GM18499 (cell line): Measurements from ENCODE around the gene CLPTM1L.
A peak's percentile ranks its signal among the peaks of the same experiment; 100 is the strongest.
"Not testable (repeated sequence)": the region's sequence is repeated elsewhere in the genome, so short reads cannot be mapped to it uniquely, and the experiment has no call there.

Source experiments
- ATAC-seq: cut with Tn5 transposase; IDR thresholded peaks from one replicate; pipeline ENCODE4 v1.9.1; 2021; ENCODE audit warnings: moderate number of reproducible peaks; ENCODE audit not compliant: insufficient read depth, unreplicated experiment

CLPTM1L gene

GRCh38 chr5:1381370-1382247, 36.7 kb upstream of the CLPTM1L start:
- no peak for ATAC-seq

DNA sequence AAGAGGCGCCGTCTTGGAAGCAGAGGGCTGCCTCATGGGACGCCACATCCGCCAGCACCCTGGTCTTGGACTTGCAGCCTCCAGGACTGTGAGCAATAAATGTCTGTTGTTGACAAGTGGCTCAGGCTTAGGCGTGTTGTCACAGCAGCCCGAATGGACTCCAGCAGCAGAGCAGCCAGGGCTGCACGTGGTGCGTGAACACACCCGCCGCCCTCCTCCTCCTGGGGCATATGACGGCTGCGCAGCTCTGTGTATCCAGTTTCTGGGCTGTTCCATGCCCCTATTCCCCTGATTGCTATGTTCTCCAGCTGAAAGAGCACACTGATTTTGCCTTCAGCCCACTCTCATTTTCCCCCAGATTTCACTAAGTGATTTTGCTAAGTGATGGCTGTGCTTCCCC, 36.0 kb upstream of the CLPTM1L start:
- no peak for ATAC-seq

GRCh38 chr5:1380011-1380817, 35.3 kb upstream of the CLPTM1L start:
- ATAC-seq: peak; percentile 51

DNA sequence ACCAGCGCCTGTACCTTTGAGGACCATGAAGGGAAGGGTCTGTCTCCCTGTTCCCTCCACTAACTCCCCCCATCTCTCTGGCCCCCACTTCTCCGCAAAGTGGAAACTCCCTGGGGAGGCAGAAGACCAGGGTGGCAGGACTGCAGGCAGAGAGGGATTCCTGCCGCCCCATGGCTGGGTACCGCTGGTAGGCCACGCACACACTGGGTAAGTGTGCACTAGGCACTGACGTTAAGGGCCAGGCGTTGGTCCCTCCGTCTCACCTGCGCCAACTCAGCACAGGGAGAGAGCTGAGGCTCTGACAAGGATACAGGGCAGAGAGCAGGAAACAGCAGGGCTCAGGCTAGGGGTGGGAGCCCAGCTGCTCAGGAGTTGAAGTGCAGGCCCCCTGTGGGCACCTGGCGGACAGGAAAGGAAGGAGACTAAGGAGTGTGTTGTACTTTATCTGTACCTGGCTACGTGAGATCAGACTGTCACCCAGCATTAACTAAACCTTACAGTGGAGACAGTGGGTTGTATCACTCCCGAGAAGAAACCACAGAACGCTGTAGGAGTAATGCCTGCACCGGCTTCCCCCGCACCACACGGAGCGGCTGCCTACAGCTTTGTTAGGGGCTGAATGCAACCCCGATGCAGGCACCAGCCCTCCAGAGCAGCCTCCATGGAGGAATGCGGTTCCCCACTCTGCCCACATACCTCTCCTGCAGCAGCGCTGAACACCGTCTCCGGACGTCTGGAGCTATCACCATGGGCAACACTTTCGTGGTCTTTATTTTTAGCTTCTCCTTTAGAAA, 34.2 kb upstream of the CLPTM1L start:
- ATAC-seq: no peak

DNA sequence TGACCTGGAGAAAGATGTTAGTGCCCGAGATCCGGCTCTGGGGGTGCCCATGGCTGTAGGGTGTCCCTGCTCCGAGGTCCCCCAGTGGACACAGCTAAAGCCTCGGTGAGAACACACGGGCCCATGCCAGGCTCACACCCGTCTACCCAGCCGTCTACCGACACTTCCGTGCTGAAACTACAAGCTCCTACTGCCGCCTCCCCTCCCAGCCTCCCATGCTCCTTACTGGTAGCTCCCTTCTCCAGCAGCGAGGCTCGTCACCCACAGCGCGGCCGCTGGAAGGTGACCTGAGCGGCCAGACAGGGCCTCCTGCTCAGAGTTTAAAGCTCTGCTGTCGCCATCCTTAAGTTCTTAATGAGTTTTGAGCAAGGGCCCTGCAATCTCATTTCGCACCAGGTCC, 33.2 kb upstream of the CLPTM1L start:
- ATAC-seq: no peak

GRCh38 chr5:1376981-1377380, 32.1 kb upstream of the CLPTM1L start:
- no peak for ATAC-seq

DNA sequence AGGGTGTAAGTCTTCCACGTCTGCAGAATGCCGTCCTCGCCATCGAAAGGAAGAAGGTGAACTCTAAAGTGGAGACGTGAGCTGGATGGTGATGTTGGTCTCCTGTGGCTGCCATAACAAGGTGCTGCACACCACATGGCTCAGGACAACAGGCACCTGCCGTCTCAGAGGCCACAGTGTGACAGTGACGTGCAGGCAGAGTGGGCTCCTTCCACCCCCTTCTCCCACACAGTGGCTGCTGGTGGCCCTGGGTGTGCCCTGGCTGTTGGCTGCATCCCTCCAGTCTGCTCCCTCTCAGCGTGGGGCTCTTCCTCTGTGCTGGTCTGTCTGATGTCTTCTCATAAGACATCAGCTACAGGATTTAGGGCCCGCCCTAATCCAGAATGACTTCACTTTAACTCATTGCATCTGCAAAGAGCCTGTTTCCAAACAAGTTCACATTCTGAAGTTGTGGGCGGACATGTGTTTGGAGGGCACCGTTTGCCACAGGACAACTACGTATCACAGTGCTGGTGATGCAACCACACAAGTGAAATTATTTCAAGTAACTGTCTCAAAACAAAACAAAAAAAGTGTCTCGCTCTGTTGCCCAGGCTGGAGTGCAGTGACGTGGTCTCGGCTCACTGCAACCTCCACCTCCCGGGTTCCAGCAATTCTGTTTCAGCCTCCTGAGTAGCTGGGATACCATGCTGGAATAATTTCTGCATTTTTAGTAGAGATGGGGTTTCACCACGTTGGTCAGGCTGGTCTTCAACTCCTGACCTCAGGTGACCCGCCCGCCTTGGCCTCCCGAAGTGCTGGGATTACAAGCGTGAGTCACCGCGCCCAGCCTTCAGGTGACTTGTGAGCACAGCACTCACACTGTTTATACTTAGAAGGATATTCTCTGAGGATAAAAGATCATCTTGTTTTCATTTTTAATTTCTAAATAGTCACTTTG, 31.2 kb upstream of the CLPTM1L start:
- no peak for ATAC-seq

GRCh38 chr5:1374679-1375055, 29.8 kb upstream of the CLPTM1L start:
- no peak for ATAC-seq

DNA sequence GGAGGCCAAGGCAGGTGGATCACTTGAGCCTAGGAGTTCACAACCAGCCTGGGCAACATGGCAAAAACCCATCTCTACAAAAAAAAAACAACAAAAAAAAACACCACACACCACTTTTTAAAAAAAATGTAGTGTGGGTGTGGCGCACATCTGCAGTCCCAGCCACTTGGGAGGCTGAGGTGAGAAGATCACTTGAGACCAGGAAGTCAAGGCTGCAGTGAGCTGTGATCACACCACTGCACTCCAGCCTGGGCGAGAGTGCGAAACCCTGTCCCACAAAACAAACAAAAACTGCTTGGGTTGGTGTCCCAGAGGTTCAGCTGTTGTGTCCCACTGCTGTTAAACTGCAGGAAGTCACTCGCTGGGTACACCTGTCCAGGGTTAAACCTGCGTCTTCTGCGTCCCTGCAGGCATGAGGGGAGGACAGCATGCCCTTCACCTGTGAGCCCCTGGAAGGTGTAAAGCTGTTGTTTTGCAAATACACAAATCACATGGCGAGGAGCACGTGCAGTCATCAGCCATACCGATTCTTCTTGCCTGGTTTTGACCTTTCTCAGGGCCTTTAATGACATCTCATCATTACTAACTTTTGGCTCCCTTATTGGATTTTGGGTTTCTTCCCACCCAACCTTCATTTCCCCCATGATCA, 29.3 kb upstream of the CLPTM1L start:
- ATAC-seq: no peak

DNA sequence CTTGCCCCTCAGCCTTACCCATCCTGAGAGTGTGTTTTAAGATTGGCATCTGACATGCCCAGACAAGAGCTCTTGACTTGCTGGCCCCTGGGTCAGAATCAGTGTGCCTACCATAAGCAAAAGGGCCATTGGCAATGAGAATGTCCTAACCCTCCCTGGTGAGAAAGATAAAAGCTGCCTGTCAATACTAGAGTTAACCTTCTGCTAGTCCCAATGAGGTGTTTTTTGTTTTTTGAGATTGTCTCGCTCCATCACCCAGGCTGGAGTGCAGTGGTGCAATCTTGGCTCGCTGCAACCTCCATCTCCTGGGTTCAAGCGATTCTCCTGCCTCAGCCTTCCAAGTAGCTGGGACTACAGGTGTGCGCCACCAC, 27.1 kb upstream of the CLPTM1L start:
- ATAC-seq: not testable (repeated sequence)

DNA sequence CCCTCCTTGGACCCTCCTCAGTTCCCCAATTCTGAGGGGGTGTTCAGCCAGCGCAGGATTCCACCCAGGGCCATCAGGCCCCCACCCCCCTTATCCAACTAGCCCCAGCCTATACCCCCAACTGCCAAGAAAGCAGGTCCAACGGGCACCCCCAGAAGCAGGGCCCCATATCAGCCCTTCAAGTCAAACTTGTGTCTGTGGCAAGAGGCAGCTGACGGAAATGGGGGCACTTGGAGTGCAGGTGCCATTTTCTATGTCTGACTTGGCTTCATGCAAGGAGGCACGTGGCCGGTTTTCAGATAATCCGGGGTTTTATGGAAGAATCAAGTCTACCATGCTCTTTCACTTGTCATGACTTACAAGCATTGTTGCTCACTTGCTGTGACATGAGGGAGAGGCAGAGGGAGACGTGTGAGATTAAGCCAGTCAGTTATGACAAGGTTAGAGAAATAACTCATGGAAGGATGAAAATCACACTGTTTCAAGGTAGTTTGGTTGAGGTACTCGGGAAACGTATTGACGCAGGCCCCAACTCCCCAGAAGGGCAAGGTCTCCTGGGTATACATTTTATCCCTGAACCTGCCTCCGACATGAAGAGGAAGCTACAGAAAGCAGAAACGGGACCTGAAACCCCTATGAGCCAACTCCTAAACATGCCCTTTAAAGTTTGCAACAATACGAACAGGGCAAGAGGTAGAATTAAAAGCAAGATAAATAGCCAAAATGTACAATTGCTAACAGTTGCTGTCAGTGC, 26.5 kb upstream of the CLPTM1L start:
- no peak for ATAC-seq

DNA sequence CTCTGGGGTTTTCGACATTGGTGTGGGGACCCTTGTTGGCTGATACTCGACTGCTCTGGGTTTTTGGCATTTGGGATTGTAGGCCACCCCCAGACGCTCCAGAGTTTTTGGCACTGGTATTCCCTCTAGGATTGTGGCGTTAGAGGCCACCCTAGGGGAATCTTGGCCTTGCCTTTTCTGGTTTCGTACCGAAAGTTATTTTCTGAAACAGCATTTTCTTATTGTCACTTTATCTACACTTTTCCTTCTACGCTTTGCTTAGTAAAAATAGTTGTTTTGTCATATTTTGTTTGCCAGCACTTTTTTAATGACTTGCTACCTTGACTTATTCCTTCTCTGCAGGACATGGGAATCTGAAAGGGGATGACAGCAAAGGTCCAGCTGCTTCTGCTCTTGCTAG, 25.1 kb upstream of the CLPTM1L start:
- no peak for ATAC-seq

GRCh38 chr5:1368756-1369155, 23.9 kb upstream of the CLPTM1L start:
- ATAC-seq: no peak

- no peak for ATAC-seq
Observed at GRCh38 chr5:1368236-1368635, 23.3 kb upstream of the CLPTM1L start.

DNA sequence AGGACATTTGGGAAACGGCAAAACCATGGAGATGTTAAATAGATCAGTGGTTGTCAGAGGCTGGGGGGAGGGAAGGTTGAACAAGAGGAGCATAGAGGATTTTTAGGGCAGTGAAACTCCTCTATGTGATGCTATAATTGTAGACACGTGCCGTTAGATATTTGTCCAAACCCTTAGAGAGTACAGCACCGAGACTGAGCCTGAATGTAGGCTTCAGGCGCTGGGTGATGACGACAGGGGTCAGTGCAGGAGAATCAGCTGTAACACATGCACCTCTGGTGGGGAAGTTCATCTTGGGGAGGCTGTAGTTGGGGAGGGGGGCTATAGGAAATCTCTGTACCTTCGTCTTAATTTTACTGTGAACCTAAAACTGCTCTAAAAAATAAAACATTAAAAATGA, 22.2 kb upstream of the CLPTM1L start:
- ATAC-seq: no peak

GRCh38 chr5:1366514-1366913, 21.6 kb upstream of the CLPTM1L start:
- ATAC-seq: peak; percentile 56

- no peak for ATAC-seq
Observed at GRCh38 chr5:1364211-1364610, 19.3 kb upstream of the CLPTM1L start.

- no peak for ATAC-seq
Observed at GRCh38 chr5:1363581-1363980, 18.7 kb upstream of the CLPTM1L start.

DNA sequence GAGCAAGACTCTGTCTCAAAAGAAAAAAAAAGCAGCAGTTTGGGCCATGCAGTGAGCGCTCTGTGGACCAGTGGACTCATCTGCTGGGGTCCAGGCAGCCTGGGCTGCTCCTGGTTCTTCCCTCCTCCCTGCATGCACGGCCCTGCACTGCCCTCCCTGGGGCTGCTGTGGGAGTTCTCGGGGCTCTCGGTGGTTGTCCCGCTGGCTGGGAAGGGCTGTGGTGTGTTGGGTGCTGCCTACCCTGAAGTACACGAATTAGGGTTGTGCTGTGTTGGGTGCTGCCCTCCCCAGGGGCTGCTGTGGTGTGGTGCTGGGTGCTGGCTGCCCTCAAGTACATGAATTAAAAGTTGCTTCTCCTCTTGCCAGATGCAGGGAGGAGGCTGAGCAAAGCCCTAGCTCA, 18.3 kb upstream of the CLPTM1L start:
- ATAC-seq: no peak
